Stimulated activated CD4-positive, alpha-beta T cell treated with anti-CD3 and anti-CD28 coated beads, Interleukin-4, amount 100 ng/mL, for 24 hours (primary cell): ENCODE measurements around the gene RIGI.
A peak's percentile ranks its signal among the peaks of the same experiment; 100 is the strongest.
"Not testable (repeated sequence)": the region's sequence is repeated elsewhere in the genome, so short reads cannot be mapped to it uniquely, and the experiment has no call there.

Source experiments
- DNase-seq: peaks from one replicate; pipeline ENCODE4 v3.0.0-alpha.2; 2020

Gene RIGI

GRCh38 chr9:32525709-32526030, 326 bp downstream of the RIGI start:
- DNase-seq, result no peak

GRCh38 chr9:32524892-32525708, 896 bp downstream of the RIGI start:
- peak; percentile 19 for DNase-seq

- DNase-seq, result not testable (repeated sequence)
These were observed 1.5 kb downstream of the RIGI start for GRCh38 chr9:32524558-32524891.

GRCh38 chr9:32523910-32524309, 2.1 kb downstream of the RIGI start:
- DNase-seq, result no peak

GRCh38 chr9:32518276-32518675, 7.7 kb downstream of the RIGI start:
- DNase-seq, result no peak

GRCh38 chr9:32516241-32516640, 9.8 kb downstream of the RIGI start:
- DNase-seq, result no peak

- no peak for DNase-seq
These were observed 17.3 kb downstream of the RIGI start for GRCh38 chr9:32508728-32509127.

GRCh38 chr9:32503008-32503407, 23.0 kb downstream of the RIGI start:
- DNase-seq, result no peak

GRCh38 chr9:32502464-32502863, 23.5 kb downstream of the RIGI start:
- DNase-seq, result no peak

- DNase-seq, result no peak
These were observed 24.1 kb downstream of the RIGI start for GRCh38 chr9:32501868-32502267.

GRCh38 chr9:32500768-32501167, 25.2 kb downstream of the RIGI start:
- DNase-seq, result no peak

- no peak for DNase-seq
These were observed 28.1 kb downstream of the RIGI start for GRCh38 chr9:32497921-32498320.

- DNase-seq, result no peak
These were observed 35.4 kb downstream of the RIGI start for GRCh38 chr9:32490601-32491000.

GRCh38 chr9:32487981-32488380, 38.0 kb downstream of the RIGI start:
- DNase-seq, result no peak

GRCh38 chr9:32486839-32487562, 39.0 kb downstream of the RIGI start:
- DNase-seq, result no peak

- DNase-seq, result no peak
These were observed 42.7 kb downstream of the RIGI start for GRCh38 chr9:32483343-32483742.
